H1 (cell line): ENCODE measurements around the gene RNF220. TPM values are rescaled to one million over a fixed set of nuclear protein-coding genes. Genes with fewer than 3 reads are reported as not detected.

Source experiments
- CTCF ChIA-PET: fragments of 300-600 bp; sonication (Branson Sonifier 250); formaldehyde crosslinking; loops from one replicate; lab custom pipeline; 2021; ENCODE audit not compliant: partially characterized antibody; lab: Charles Lee
- POLR2A ChIA-PET: fragments of 300-600 bp; sonication (Branson Sonifier 250); formaldehyde crosslinking; loops from one replicate; lab custom pipeline; 2021; ENCODE audit warnings: inconsistent platforms; ENCODE audit not compliant: partially characterized antibody; lab: Charles Lee
- DNase-seq, 2 experiments: peaks; one replicate each; pipeline versions ENCODE4 v3.0.0 to v3.0.0-alpha.2; 2010 to 2022; ENCODE audit warnings: low spot score in 2 of 2, low read depth in 1 of 2, mixed read lengths in 1 of 2
- FAIRE-seq: peaks from 2 replicates; lab custom pipeline; 2011; peaks lifted over from hg19 to GRCh38; lab: Jason Lieb, UNC
- H2AFZ ChIP-seq: 2 replicates; pipeline ENCODE4 v1.8.1; 2012; ENCODE audit warnings: low read length, inconsistent platforms
- H2AK5ac ChIP-seq: 2 replicates; pipeline ENCODE4 v1.6.1; 2013; ENCODE audit warnings: low read depth, low read length
- H2BK120ac ChIP-seq: replicated peaks from 2 replicates; pipeline ENCODE3; 2013; ENCODE audit warnings: low read depth, low read length, inconsistent platforms
- H2BK12ac ChIP-seq: 2 replicates; pipeline ENCODE4 v1.6.1; 2013; ENCODE audit warnings: low read depth, low read length
- H2BK15ac ChIP-seq: 2 replicates; pipeline ENCODE4 v1.6.1; 2013; ENCODE audit warnings: low read length
- H2BK20ac ChIP-seq: 2 replicates; pipeline ENCODE4 v1.6.1; 2013; ENCODE audit warnings: low read length
- H2BK5ac ChIP-seq: 2 replicates; pipeline ENCODE4 v1.6.1; 2013; ENCODE audit warnings: low read depth, low read length
- H3K14ac ChIP-seq: 2 replicates; pipeline ENCODE4 v1.6.1; 2013; ENCODE audit warnings: inconsistent platforms; ENCODE audit not compliant: insufficient read length
- H3K18ac ChIP-seq: 2 replicates; pipeline ENCODE4 v1.6.1; 2013; ENCODE audit warnings: low read length; ENCODE audit errors: extremely low read depth
- H3K23ac ChIP-seq: 2 replicates; pipeline ENCODE4 v1.6.1; 2013; ENCODE audit warnings: inconsistent platforms; ENCODE audit not compliant: insufficient read length
- H3K23me2 ChIP-seq: 2 replicates; pipeline ENCODE4 v1.6.1; 2013; ENCODE audit warnings: low read depth, low read length
- H3K27ac ChIP-seq: 2 replicates; pipeline ENCODE4 v1.6.1; 2011; ENCODE audit warnings: low read depth, low read length, inconsistent platforms
- H3K27me3 ChIP-seq, 4 experiments: replicated peaks in 1 of 4; 1 replicate in 1 of 4; 2 replicates in 3 of 4; pipeline versions ENCODE4 v1.6.1 to v1.8.1; 2011 to 2013; ENCODE audit warnings: low read length in 3 of 4, mild to moderate bottlenecking in 3 of 4, inconsistent platforms in 2 of 4, mixed read lengths in 2 of 4, moderate library complexity in 1 of 4; ENCODE audit not compliant: control insufficient read depth in 3 of 4, insufficient read depth in 3 of 4; ENCODE audit errors: extremely low read depth in 1 of 4
- H3K36me3 ChIP-seq, 4 experiments: 2 replicates each; pipeline versions ENCODE4 v1.6.1 to v1.8.1; 2011 to 2013; ENCODE audit warnings: mild to moderate bottlenecking in 4 of 4, low read length in 3 of 4, moderate library complexity in 2 of 4, control low read depth in 1 of 4, inconsistent platforms in 1 of 4; ENCODE audit not compliant: insufficient read depth in 4 of 4, control insufficient read depth in 2 of 4
- H3K4ac ChIP-seq: replicated peaks from 2 replicates; pipeline ENCODE3; 2013; ENCODE audit warnings: low read length, low read depth, mixed read lengths, inconsistent platforms; ENCODE audit not compliant: insufficient read length
- H3K4me1 ChIP-seq, 4 experiments: replicated peaks in 1 of 4; 1 replicate in 1 of 4; 2 replicates in 3 of 4; pipeline versions ENCODE4 v1.6.1 to v1.8.1; 2011 to 2013; ENCODE audit warnings: low read length in 3 of 4, inconsistent platforms in 2 of 4, mixed read lengths in 1 of 4; ENCODE audit not compliant: insufficient read depth in 4 of 4, control insufficient read depth in 3 of 4
- H3K4me2 ChIP-seq, 2 experiments: 2 replicates each; pipeline versions ENCODE4 v1.6.1 to v1.8.1; 2011 to 2013; ENCODE audit warnings: low read depth in 2 of 2, low read length in 2 of 2, control low read depth in 1 of 2, inconsistent platforms in 1 of 2, mild to moderate bottlenecking in 1 of 2; ENCODE audit not compliant: insufficient read depth in 1 of 2
- H3K4me3 ChIP-seq, 4 experiments: fragments of 200-600, 300-600 bp in 1 of 4; sonication (generic), shearing (Covaris generic), sonication (Bioruptor Twin) in 1 of 4; 2 replicates each; pipeline versions ENCODE4 v1.5.1 to v1.8.1; 2011 to 2016; ENCODE audit warnings: low read length in 4 of 4, low read depth in 3 of 4, control low read depth in 2 of 4, inconsistent platforms in 2 of 4, mild to moderate bottlenecking in 2 of 4, mixed read lengths in 1 of 4, moderate library complexity in 1 of 4; ENCODE audit not compliant: insufficient read depth in 2 of 4; ENCODE audit errors: extremely low read depth in 1 of 4
- H3K56ac ChIP-seq: replicated peaks from 2 replicates; pipeline ENCODE3; 2013; ENCODE audit warnings: low read depth, mild to moderate bottlenecking, mixed read lengths, low read length, inconsistent platforms; ENCODE audit not compliant: insufficient read length
- H3K79me1 ChIP-seq: 2 replicates; pipeline ENCODE4 v1.6.1; 2013; ENCODE audit warnings: low read depth, low read length, control low read depth
- H3K79me2 ChIP-seq, 2 experiments: 2 replicates each; pipeline versions ENCODE4 v1.6.1 to v1.8.1; 2012 to 2013; ENCODE audit warnings: low read length in 2 of 2, mild to moderate bottlenecking in 2 of 2, inconsistent platforms in 1 of 2; ENCODE audit not compliant: insufficient read depth in 2 of 2, control insufficient read depth in 1 of 2
- H3K9ac ChIP-seq, 4 experiments: replicated peaks in 1 of 4; 1 replicate in 1 of 4; 2 replicates in 3 of 4; pipeline versions ENCODE4 v1.6.1 to v1.8.1; 2011 to 2013; ENCODE audit warnings: low read depth in 3 of 4, low read length in 3 of 4, control low read depth in 2 of 4, mild to moderate bottlenecking in 2 of 4, moderate library complexity in 2 of 4, inconsistent platforms in 1 of 4; ENCODE audit errors: extremely low read depth in 1 of 4
- H3K9me3 ChIP-seq, 2 experiments: 2 replicates each; pipeline versions ENCODE4 v1.6.1 to v1.8.1; 2012 to 2013; ENCODE audit warnings: mild to moderate bottlenecking in 2 of 2, moderate library complexity in 2 of 2, control low read depth in 1 of 2, inconsistent platforms in 1 of 2, low read depth in 1 of 2, low read length in 1 of 2, mixed read lengths in 1 of 2; ENCODE audit not compliant: insufficient read depth in 2 of 2
- H4K20me1 ChIP-seq, 2 experiments: replicated peaks in 1 of 2; 2 replicates each; pipeline versions ENCODE3 to v1.8.1; 2011 to 2013; ENCODE audit warnings: inconsistent platforms in 2 of 2, low read length in 2 of 2, mild to moderate bottlenecking in 1 of 2; ENCODE audit not compliant: insufficient read depth in 2 of 2, control insufficient read depth in 1 of 2
- H4K5ac ChIP-seq: 2 replicates; pipeline ENCODE4 v1.6.1; 2013; ENCODE audit warnings: low read length, low read depth, mixed read lengths, inconsistent platforms; ENCODE audit not compliant: insufficient read length
- H4K8ac ChIP-seq: 2 replicates; pipeline ENCODE4 v1.8.0; 2013; ENCODE audit warnings: mild to moderate bottlenecking, moderate library complexity, low read length, inconsistent platforms; ENCODE audit not compliant: insufficient read depth; ENCODE audit errors: extremely low read depth
- H4K91ac ChIP-seq: replicated peaks from 2 replicates; pipeline ENCODE3; 2013; ENCODE audit warnings: low read length, mixed read lengths, inconsistent platforms; ENCODE audit not compliant: insufficient read length
- CBX8 ChIP-seq: fragments of 300-800, 300-1000 bp; sonication (generic); IDR thresholded peaks from 2 replicates; pipeline ENCODE4 v1.7.1; 2016; ENCODE audit warnings: low read depth, low read length, borderline replicate concordance
- SP4 ChIP-seq: IDR thresholded peaks from 2 replicates; pipeline ENCODE4 v1.6.1; 2012; ENCODE audit warnings: low read length, inconsistent platforms
- TAF7 ChIP-seq: optimal IDR thresholded peaks from 2 replicates; pipeline ENCODE3; 2011; ENCODE audit warnings: low read depth, mild to moderate bottlenecking, inconsistent platforms, low read length, moderate library complexity, borderline replicate concordance
- WGBS, 2 experiments: shearing (Covaris generic) in 1 of 2; methylation state at CpG; one replicate each; pipeline versions ENCODE4 v1.1.6 to v1.1.7; 2013 to 2015; ENCODE audit warnings: low lambda C conversion rate in 2 of 2, mixed read lengths in 2 of 2, inconsistent platforms in 1 of 2, low coverage in 1 of 2, missing lambda C conversion rate in 1 of 2; ENCODE audit not compliant: insufficient replicate concordance in 2 of 2, insufficient coverage in 1 of 2, insufficient read length in 1 of 2; ENCODE audit errors: extremely low coverage in 1 of 2, missing lambda C conversion rate in 1 of 2; 5-methylcytosine and 5-hydroxymethylcytosine counted together
- polyA plus RNA-seq, 7 experiments: library from polyadenylated mRNA; depleted of rRNA in 3 of 7; stranded (reverse) in 5 of 7; unstranded in 2 of 7; fragments of >200 nt in 5 of 7; fragments of 200-250 nt in 2 of 7; gene quantifications; 1 replicate in 5 of 7; 2 replicates in 1 of 7; 4 replicates in 1 of 7; pipeline versions ENCODE4 v1.2.1 to v1.2.3, GENCODE V29; 2011 to 2013; ENCODE audit warnings: missing spikeins in 2 of 7, mixed read lengths in 2 of 7
- total RNA-seq: library from RNA; stranded (reverse); fragmentation: NEBNext Ultra II Directional; extraction: Animal tissue kit (Norgen Biotek cat#: 25700); gene quantifications from 2 replicates; pipeline ENCODE4 v1.2.1, GENCODE V29; 2021

Gene RNF220
- total and polyA plus RNA-seq, 2 of the 8 experiments (the other 6 are each of a cell fraction or from before 2014, with no cell fraction given): 123 to 160 TPM

DNA sequence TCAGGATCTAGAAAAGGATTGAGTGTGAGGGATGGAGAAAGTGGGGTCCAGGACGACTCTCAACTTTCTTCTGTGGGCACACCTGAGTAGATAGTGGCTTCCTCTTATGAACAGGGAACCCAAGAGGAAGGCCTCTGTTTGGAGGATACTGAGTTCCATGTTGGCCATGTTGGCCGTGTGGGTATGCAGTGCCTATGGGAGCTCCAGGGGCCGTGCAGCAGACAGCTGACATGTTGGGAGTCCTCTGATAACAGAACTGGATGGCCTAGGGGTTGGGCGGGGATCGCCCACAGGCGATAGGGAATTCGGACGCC, 226.2 kb downstream of the RNF220 start:
- H3K27ac ChIP-seq: peak overlapping the region; percentile 96
- DNase-seq: no peak
- H3K79me1 ChIP-seq: peaks cover 12% of the 10 kb centered on the region
- 0 out of 2 replicates have a peak overlapping the region, but pooled peaks have one; percentile 50 for H2BK12ac ChIP-seq
- H3K56ac ChIP-seq: peak overlapping the region; percentile 57
- peak overlapping the region; percentile 49 for H4K5ac ChIP-seq
- H3K18ac ChIP-seq: peak overlapping the region; percentile 51; the same call in 1 of the 2 replicates
- peak overlapping the region; percentile 75 for H4K91ac ChIP-seq
- H3K23ac ChIP-seq: no peak overlapping the region
- H3K4ac ChIP-seq: peak overlapping the region; percentile 4
- peak overlapping the region; percentile 61 for H2AK5ac ChIP-seq
- peak overlapping the region; percentile 74 to 95 (median 86) for H3K9ac ChIP-seq
- no peaks in the 10 kb centered on the region; the same call in 1 of the 2 replicates for H3K23me2 ChIP-seq
- H2AFZ ChIP-seq: peak overlapping the region; percentile 27; the same call in 1 of the 2 replicates
- peak overlapping the region; percentile 73 to 81 (median 78) for H3K4me3 ChIP-seq
- peaks cover 0 to 11% (median 4%) of the 10 kb centered on the region in 4 experiments; a peak in 6 of 7 replicates for H3K4me1 ChIP-seq
- CTCF ChIA-PET: interaction anchor here (0.9 to 15.0 kb wide), 6 partner anchors 11 to 62 kb away, joined by 3 to 197 read pairs (median 5); no protein-coding TSS in a partner anchor
- 24% methylated on average over 8 of the region's 8 CpGs; no CpG with 5 or more reads in 1 of the 2 experiments for WGBS, 2 experiments
- no peak overlapping the region for H2BK20ac ChIP-seq
- POLR2A ChIA-PET: interaction anchor here (0.6 to 30.8 kb wide), 41 partner anchors 3 to 657 kb away, joined by 3 to 633 read pairs (median 4); partner anchors contain the start of genes ARMH1, ATP6V0B, DMAP1 and PLK3
- H3K27me3 ChIP-seq: no peaks in the 10 kb centered on the region
- H4K20me1 ChIP-seq: peaks cover 0 to 4% of the 10 kb centered on the region in 2 experiments
- peaks cover 3 to 26% of the 10 kb centered on the region in 2 experiments; a peak in 3 of 4 replicates for H3K79me2 ChIP-seq
- peak overlapping the region; percentile 82 for H2BK5ac ChIP-seq
- H3K14ac ChIP-seq: no peak overlapping the region
- no peak for TF ChIP-seq TAF7
- TF ChIP-seq CBX8: no peak
- no peak for TF ChIP-seq SP4
- TF ChIP-seq, all 59 proteins: peak for 0
- Histone ChIP-seq H2BK15ac (peak overlapping the region; percentile 37; the same call in 1 of the 2 replicates), H3K4me2 (peak overlapping the region; percentile 74 to 93), H4K8ac (peak overlapping the region; percentile 100), H3K9me3 (no peaks in the 10 kb centered on the region), H3K36me3 (peaks cover 18 to 32% (median 25%) of the 10 kb centered on the region in 4 experiments; a peak in 7 of 8 replicates), H2BK120ac (no peak overlapping the region)
- FAIRE-seq: no peak
